Right hindlimb (tissue), 1 donor: ENCODE results near the gene RAB6B.

Experiments
- DNase-seq: peaks from one replicate; pipeline ENCODE4 v3.0.0-alpha.2; 2018

RAB6B gene

GRCh38 chr3:133930341-133930933, 34.8 kb upstream of the RAB6B start:
- DNase-seq: no peak

DNA sequence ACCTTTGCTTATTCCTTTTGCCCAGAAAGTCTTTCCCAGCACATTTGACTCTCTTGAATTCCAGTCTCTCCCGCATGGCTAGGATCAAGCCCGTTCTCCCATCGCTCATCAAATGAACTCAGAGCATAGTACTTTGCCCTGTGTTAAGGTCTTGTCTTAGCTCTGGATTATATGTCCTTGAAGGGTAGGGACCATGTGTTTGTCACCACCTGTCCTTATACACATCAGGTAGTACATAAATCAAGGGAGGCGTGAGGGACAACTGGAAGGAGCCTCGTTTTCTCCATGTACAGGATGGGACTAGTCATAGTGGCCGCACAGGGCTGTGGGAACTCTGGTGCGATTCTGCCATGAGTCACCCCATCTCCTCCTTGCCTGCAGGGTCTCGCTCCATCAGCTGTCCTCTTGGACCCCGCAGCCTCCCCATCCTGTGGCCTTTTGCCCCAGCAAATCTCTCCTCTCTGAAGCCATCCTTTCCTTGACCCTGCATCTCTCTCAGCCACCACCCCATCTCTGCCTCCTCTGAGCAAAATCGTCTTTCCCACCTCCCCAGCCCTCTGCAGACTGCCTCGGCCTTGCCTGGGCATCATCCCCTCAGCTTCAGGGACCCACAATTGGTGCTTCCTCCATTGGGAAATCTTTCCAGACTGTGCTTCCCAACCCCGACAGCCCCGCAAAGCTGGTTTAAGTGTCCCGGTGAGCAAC, 33.4 kb upstream of the RAB6B start:
- no peak for DNase-seq

DNA sequence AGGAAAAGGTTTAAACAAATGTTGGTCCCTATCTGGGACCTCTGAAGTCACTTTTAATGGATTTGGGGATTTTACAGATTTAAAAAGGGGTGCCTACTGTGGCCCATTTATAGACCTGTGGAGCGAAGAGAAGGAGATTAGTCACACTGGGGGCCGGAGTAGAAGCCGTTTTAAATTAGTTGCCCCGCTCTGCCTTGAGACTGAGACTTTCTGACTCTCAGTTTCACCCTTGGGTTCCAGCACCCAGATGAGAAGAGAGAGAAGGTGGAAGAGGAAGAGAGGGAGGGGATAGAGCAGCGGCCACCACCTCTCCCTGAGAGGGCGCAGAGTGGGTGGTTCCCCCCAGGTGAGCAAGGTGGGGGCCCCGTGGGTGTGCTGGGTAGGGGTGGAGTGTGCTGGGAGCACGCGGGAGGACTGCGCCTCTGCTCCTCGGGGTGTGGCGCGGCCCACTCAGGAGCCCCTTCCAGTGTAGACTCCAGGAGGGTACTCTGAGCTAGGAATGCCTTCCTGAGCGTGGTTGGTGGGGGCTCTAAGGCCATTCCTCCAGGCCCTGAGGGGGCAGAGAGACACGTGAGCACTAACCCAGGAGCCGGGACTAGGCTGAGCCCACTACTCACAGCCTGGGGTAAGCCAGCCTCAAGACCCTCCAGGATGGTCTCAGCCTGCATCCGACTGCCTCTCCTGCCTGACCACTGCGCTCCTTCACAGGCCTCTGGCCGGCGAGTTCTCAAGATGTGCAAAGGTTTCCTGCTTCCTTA, 32.6 kb upstream of the RAB6B start:
- DNase-seq: no peak

DNA sequence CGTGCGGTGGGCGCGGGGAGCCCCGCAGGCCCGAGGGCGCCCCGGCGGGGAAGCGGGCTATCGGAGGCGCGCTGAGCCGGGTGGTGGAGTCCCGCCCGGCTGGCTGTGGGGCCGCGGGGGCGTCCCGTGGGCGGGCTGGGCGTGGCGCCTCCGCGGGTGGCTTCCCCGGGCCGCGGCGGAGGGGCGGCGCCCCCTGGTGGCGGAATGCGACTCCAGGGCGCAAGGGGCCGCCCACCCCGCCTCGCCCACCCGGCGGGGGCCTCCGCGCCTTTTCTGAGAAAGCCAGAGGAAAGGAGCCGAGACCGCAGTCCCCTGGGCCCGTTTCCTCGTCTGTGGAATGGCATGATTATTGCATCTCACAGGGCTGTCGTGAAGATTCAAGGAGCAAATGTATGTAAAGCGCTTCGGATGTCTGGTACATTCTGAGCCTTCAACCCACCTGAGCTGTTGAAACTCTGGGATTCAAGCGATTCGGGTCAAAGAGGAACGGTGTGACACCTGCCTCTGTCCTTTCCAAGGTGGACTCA, 31.9 kb upstream of the RAB6B start:
- DNase-seq: peak; percentile 68

- no peak for DNase-seq
These were observed 31.3 kb upstream of the RAB6B start for GRCh38 chr3:133926736-133927539.

- DNase-seq: no peak
These were observed 30.5 kb upstream of the RAB6B start for GRCh38 chr3:133925960-133926735.

- no peak for DNase-seq
These were observed 28.4 kb upstream of the RAB6B start for GRCh38 chr3:133924041-133924440.

DNA sequence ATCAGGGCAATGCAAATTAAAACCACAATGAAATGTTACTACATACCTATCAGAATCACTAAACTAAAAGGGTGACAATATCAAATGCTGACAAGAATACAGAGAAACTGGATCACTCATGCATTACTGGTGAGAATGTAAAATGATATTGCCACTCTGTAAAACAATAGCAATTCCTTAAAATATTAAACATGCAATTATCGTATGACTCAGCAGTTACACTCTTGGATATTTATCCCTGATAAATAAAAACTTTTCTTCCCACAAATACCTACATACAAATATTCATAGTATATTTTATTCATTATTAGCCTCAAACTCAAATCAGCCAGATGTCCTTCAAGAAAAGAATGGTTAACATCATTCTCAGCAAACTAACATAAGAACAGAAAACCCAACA, 25.9 kb upstream of the RAB6B start:
- no peak for DNase-seq

- no peak for DNase-seq
These were observed 21.5 kb upstream of the RAB6B start for GRCh38 chr3:133917144-133917543.

DNA sequence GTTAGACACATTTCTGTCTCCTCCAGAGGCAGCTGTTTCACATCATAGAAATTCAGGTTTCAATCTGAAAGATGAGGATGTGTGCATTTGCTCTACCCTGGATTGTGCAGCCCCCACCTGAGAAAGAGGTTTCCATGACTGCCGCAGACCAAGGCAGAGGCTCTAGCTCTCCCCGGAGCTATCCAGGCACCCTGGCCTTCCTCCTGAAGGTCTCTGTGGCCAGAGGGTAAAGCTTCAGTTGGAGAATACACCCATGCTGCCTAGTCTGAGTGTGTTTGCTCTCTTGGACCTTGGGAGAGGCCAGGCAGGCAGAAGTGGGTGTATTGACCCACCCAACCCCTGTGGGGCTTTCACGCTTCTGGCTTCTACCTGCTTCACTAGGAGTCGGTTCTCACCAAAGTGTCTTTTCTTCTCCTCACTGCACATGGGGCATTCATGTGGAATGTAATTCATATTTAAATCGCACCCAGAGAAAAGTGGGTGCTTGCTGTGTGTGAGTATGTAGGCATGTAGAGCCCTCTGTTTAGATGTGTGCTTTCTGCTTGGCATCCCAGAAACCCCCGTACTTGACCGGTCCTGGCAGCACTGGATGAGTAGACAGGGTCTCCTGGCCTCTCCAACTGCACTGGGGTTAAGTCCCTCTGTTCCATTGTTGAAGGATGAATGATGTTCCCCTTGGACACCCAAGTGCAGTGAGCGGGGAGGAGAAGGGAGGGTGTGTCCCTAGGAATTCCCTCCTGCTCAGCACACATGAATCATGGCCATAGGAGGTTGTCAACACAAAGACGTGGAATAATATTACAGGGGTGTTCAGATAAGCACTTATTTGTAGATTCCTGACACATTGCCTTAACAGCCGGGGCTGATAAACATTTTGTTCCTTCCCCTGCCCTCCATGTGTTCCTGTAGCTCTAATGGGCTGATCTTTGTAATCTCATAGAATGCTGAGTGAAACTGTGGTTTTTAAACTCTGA, 20.3 kb upstream of the RAB6B start:
- no peak for DNase-seq

DNA sequence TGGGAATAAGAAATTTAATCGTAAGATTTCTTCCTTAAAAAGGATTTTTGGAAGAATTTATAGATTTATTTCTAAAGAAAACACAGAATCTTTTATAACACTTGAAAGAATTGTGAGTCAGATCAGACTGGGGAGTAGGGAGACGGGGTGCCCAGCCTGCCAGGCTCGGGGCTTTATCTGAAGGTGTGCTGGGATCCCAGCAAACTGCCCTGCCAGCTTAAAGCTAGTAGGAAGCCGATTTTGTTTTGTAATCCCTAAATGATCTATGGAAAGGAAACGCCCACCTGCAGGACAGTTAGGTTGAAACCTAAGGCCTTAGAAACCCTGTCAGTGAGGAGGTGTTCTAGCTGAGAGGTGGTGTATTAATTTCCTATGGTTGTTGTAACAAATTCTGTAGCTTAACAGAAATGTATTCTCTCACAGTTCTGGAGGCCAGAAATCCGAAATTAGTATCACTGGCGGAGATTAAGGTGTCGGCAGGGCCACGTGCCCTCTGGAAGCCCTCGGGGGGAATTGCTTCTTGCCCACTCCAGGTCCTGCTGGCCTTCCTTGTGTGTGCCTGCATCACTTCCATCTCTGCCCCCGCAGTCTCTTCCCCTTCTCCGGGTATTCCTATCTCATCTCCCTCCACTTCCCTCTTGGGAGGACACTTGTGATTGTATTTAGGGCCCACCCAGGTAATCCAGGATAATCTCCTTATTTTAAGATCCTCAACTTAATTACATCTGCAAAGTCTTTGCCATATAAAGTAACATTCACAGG, 19.3 kb upstream of the RAB6B start:
- DNase-seq: no peak

DNA sequence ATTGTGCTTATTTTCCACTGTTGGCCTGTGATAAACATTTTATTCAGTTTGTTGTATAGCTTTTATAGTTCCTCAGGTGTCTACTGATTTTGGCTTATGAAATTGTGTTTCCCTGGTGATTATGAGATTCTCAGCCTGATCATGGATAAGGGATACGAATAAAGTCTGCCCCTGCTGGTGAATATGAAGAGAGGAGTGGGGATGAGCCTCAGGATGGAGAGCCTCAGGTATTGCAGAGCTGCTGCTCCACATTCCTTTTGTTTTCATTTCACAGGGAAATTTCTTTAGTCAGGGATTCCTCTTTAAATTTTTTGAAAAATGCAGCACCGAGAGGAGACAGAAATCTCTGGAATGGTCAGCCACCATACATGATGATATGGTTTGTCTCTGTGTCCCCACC, 14.7 kb upstream of the RAB6B start:
- DNase-seq: no peak

DNA sequence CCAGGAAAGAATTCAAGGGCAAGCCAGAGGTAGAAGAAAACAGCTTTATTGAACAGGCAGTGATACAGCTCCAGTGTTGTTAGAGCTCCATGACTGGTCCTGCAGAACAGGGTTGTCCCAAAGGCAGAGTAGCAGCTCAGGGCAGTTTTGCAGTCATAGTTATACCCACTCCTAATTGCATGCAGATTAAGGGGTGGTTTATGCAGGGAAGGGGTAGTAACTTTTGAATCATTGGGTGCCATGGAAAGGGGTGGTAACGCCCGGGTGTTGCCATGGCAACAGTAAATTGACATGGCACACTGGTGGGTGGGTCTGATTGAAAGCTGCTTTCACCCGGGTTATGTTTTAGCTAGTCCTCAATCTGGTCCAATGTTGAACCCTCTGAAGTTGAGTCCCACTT, 9.7 kb upstream of the RAB6B start:
- DNase-seq: no peak

- DNase-seq: no peak
These were observed 6.2 kb upstream of the RAB6B start for GRCh38 chr3:133901847-133902246.

DNA sequence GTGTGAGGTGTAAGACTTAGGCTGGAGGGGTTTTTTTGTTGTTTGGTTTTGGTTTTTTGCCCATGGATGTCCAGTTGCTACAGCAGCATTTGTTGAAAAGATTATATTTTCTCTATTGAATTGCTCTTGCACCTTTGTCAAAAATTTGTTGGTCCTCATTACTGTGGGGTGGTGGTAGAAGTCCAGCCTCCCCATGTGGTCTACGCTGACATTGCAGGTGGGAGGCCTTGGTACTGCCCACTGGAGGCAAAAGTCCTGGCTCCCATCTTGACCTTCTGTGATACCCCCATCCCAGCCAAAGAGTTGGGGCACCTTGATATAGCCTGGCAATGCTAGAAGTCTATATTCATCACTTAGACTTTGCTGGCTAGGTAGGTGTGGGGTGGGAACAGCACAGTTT, 5.4 kb upstream of the RAB6B start:
- no peak for DNase-seq

GRCh38 chr3:133899311-133899710, 3.6 kb upstream of the RAB6B start:
- no peak for DNase-seq

DNA sequence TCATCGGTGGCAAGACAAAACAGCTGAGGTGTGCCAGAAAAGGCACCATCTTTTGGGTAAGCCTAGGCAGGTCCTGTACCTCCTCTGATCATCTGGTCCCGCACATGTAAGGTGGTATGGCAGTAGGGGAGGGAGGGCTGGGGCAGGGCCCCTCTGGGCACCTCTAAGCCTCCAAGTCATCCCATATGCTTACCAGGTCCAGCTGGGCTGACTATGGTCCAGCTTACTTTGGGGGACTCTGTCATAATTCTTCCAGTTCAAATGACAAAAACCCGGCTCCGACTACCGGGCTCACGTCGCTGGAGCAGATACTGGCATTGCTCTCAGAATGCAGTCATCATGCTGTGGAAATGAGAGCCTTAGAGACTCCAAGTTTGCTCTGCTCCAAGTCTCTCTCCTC, 1.9 kb upstream of the RAB6B start:
- DNase-seq: no peak

- no peak for DNase-seq
These were observed 500 bp upstream of the RAB6B start for GRCh38 chr3:133896002-133896761.
